ENCODE results near the gene SPRY4.

DNA sequence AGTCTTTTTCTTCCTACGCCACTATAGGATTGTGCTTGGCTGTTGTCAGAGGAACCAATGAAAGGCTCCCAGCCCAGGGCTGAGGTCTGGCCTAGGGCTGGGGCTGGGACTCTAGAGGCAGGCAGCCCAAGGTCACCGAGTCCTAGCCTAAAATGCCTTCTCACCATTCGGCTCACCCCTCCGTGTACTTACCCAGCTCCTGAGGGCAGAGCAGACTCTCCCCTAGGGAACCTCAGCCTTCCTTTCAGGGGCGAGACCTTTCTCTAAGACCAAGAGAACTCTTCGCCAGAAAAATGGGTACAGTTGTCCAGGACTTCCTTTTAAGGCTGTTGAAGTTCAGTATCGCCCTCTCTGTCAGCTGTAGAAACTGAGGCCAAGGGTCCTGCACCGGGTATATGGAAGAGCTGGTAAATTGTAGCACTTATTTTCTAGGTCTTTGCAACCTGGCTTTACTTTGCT lies 1.7 kb upstream of the SPRY4 start:
- TF ChIP-seq POLR2A (IDR thresholded peaks at IDR 0.05; ENCODE audit: low read depth, low read length), result no peak
- TF ChIP-seq TAF1 (IDR thresholded peaks at IDR 0.05; ENCODE audit: borderline replicate concordance, low read depth, low read length), result no peak

Measured in GM12892 (cell line).